ENCODE measurements around the gene PDE4D. TPM values are rescaled to one million over a fixed set of nuclear protein-coding genes. Genes with fewer than 3 reads are reported as not detected.

PDE4D gene
- total and polyA plus RNA-seq, 8 donors: 1.5 to 7.1 (median 3.1) TPM

DNA sequence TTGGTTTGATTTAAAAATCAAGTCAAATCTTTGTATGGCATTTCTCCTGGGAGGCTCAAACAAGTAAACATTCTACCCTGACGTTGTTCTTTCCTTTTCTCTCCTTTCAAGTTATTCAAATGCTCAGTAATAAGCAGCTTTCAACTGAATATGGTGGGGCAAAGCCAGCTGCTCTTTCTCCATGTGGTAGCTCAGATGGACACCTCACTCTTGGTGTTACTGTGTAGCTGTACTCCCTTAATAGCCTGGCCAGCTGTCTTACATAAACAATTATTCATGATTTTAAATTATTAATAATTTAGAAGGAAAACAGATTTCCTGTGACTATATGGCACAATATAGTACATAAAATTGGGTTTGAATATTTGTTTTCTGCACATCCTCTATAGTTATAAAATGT lies 165.2 kb downstream of the PDE4D start:
- FAIRE-seq (peak; percentile 60), ATAC-seq (no peak), DNase-seq (no peak)
- WGBS, 2 donors: 33 to 44% methylated on average over 1 of the region's 1 CpG
- Histone ChIP-seq H3K36me3 (no peaks in the 10 kb centered on the region), H3K27me3 (no peaks in the 10 kb centered on the region), H3K27ac (no peak overlapping the region), H3K4me1 (no peaks in the 10 kb centered on the region), H3K9me3 (no peaks in the 10 kb centered on the region), H3K4me3 (no peak overlapping the region)
- TF ChIP-seq, protein P1, sequence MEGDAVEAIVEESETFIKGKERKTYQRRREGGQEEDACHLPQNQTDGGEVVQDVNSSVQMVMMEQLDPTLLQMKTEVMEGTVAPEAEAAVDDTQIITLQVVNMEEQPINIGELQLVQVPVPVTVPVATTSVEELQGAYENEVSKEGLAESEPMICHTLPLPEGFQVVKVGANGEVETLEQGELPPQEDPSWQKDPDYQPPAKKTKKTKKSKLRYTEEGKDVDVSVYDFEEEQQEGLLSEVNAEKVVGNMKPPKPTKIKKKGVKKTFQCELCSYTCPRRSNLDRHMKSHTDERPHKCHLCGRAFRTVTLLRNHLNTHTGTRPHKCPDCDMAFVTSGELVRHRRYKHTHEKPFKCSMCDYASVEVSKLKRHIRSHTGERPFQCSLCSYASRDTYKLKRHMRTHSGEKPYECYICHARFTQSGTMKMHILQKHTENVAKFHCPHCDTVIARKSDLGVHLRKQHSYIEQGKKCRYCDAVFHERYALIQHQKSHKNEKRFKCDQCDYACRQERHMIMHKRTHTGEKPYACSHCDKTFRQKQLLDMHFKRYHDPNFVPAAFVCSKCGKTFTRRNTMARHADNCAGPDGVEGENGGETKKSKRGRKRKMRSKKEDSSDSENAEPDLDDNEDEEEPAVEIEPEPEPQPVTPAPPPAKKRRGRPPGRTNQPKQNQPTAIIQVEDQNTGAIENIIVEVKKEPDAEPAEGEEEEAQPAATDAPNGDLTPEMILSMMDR (IDR thresholded peaks at IDR 0.05): no peak
- intact Hi-C loops (cut with DNase I): no loop called here

- Histone ChIP-seq H3K27me3 (no peaks in the 10 kb centered on the region), H3K4me1 (no peaks in the 10 kb centered on the region), H3K36me3 (no peaks in the 10 kb centered on the region), H3K4me3 (no peak overlapping the region), H3K27ac (no peak overlapping the region), H3K9me3 (no peaks in the 10 kb centered on the region)
- intact Hi-C loops (cut with DNase I): no loop called here
- FAIRE-seq (no peak), DNase-seq (no peak), ATAC-seq (no peak)
- TF ChIP-seq, protein P1 (IDR thresholded peaks at IDR 0.05): no peak
- WGBS, 2 donors: 82 to 84% methylated on average over 2 of the region's 2 CpGs
Observed at GRCh38 chr5:59727186-59727585, 166.3 kb downstream of the PDE4D start.

DNA sequence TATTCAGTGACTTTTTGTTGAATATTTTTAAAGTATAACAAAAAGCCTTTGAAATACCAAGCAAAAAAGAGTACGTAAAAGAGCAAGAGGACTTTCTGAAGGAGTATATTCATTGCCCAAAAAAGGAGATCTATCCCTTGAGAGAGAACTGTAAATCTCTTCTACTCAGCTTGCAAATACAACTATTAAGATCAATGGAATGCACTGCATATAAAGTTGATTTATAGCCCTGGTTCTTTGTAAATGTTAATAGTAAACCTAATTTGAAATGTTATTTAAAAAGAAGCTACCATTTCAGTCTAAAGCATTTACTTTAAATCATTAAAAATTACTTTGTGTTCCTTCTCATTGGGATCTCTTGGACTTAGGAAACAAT lies 168.1 kb downstream of the PDE4D start:
- Histone ChIP-seq H3K4me3 (no peak overlapping the region), H3K9me3 (no peaks in the 10 kb centered on the region), H3K27me3 (no peaks in the 10 kb centered on the region), H3K4me1 (no peaks in the 10 kb centered on the region), H3K36me3 (no peaks in the 10 kb centered on the region), H3K27ac (no peak overlapping the region)
- WGBS, 2 donors: 97% methylated on average over 1 of the region's 1 CpG
- TF ChIP-seq, protein P1 (IDR thresholded peaks at IDR 0.05): no peak
- FAIRE-seq (peak; percentile 87), DNase-seq (no peak), ATAC-seq (no peak)
- intact Hi-C loops (cut with DNase I): no loop called here

DNA sequence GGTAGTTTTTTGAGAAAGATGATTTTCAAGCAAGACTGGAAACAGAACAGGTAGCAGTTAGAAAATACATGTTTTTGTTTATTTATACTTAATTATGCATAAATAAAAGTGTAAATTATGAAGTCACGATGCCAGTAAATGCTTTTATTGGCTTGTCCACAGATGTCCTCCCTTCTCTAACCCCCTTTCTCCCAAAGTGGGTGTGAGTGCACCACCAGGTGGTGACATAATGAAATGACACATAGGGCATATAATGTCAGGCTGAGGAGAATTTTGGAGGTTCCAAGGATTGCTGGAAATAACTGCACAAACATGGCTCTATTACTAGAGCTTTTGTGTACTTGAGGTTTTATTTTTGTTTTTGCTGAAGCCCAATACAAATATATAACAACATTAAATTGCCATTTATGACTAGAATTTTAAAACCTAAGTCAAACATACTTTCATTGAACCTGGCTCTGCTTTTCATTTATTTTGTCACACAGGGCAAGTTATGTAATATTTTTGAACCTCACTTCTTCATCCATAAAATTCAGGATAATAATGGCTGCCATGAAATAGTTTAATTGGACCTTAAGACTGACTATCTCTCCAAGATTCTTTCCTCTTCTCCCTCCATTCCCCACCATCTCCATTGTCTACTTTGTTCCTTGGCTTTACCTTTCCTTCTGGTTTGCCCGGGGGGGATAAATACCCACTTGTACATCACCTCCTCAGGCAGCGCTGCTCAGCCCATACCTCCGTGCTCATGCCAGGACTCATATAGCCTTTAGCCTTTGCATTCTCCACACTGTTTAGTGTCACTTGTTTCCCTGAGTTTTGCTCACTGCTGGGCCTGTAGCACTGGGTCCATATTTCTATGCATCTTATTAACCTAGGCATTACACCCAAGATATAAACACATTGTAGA lies 168.8 kb downstream of the PDE4D start:
- H3K4me3 ChIP-seq: no peak overlapping the region
- DNase-seq: peak in 1 of 6 donors; percentile 33
- intact Hi-C loops (cut with DNase I): no loop called here
- H3K27ac ChIP-seq: no peak overlapping the region
- TF ChIP-seq, protein P1 (IDR thresholded peaks at IDR 0.05): peak in 3 of 4 donors; percentile 39 to 62 (median 42)
- no peaks in the 10 kb centered on the region for H3K9me3 ChIP-seq
- no peak for FAIRE-seq
- no peaks in the 10 kb centered on the region for H3K27me3 ChIP-seq
- peak in 3 of 4 donors; percentile 72 to 78 (median 76) for ATAC-seq
- no peaks in the 10 kb centered on the region for H3K36me3 ChIP-seq
- WGBS, 2 donors: 65 to 73% methylated on average over 4 of the region's 4 CpGs
- H3K4me1 ChIP-seq: no peaks in the 10 kb centered on the region

GRCh38 chr5:59722874-59723273 lies 170.7 kb downstream of the PDE4D start:
- Histone ChIP-seq H3K27me3 (no peaks in the 10 kb centered on the region), H3K36me3 (no peaks in the 10 kb centered on the region), H3K4me3 (no peak overlapping the region), H3K9me3 (no peaks in the 10 kb centered on the region), H3K4me1 (no peaks in the 10 kb centered on the region), H3K27ac (no peak overlapping the region)
- DNase-seq (no peak), FAIRE-seq (no peak), ATAC-seq (no peak)
- 59 to 74% methylated on average over 2 of the region's 2 CpGs for WGBS, 2 donors
- TF ChIP-seq, protein P1 (IDR thresholded peaks at IDR 0.05): no peak
- intact Hi-C loops (cut with DNase I): no loop called here

Measured in pancreas (tissue), 10 donors.